Muscle of leg (tissue), 11 donors: ENCODE data around the gene GPR25. TPM values are rescaled to one million over a fixed set of nuclear protein-coding genes. Genes with fewer than 3 reads are reported as not detected.

Experiments used
- DNase-seq: peaks from one replicate; pipeline ENCODE4 v3.0.0; 2013
- H3K27ac ChIP-seq: one replicate; pipeline ENCODE4 v1.5.1; 2013; ENCODE audit warnings: mild to moderate bottlenecking, low read length, control low read depth
- H3K27me3 ChIP-seq: one replicate; pipeline ENCODE4 v1.6.1; 2013; ENCODE audit warnings: low read length; ENCODE audit not compliant: control insufficient read depth, insufficient read depth
- H3K36me3 ChIP-seq: one replicate; pipeline ENCODE4 v1.6.1; 2013; ENCODE audit warnings: low read length; ENCODE audit not compliant: control insufficient read depth, insufficient read depth
- H3K4me1 ChIP-seq: one replicate; pipeline ENCODE4 v1.6.1; 2013; ENCODE audit warnings: low read length; ENCODE audit not compliant: control insufficient read depth, insufficient read depth
- H3K4me3 ChIP-seq: one replicate; pipeline ENCODE4 v1.5.1; 2013; ENCODE audit warnings: low read length, control low read depth
- H3K9me3 ChIP-seq: replicated peaks from 2 replicates; pipeline ENCODE4 v1.6.1; 2013; ENCODE audit warnings: low read depth, low read length; ENCODE audit not compliant: control insufficient read depth
- WGBS: methylation state at CpG from one replicate; pipeline ENCODE4 v1.1.5; 2013; ENCODE audit warnings: missing lambda C conversion rate; ENCODE audit not compliant: insufficient coverage; 5-methylcytosine and 5-hydroxymethylcytosine counted together
- polyA plus RNA-seq, 8 donors: library from polyadenylated mRNA; unstranded; fragments of 120-200 nt; gene quantifications; one replicate each; pipeline versions ENCODE4 v1.2.1 to v1.2.3, GENCODE V29; 2013; ENCODE audit warnings: inconsistent platforms in 1 of 8, low replicate concordance in 1 of 8; ENCODE audit not compliant: insufficient read length in 8 of 8, insufficient read depth in 1 of 8
- total RNA-seq: library from RNA; stranded (reverse); fragments of 120-200 nt; gene quantifications from one replicate; pipeline ENCODE4 v1.2.4, GENCODE V29; 2013

GPR25 gene
- total and polyA plus RNA-seq, 9 donors, result not detected

GRCh38 chr1:200923601-200924000 lies 50.8 kb downstream of the GPR25 start:
- Histone ChIP-seq H3K4me3 (no peak overlapping the region), H3K36me3 (no peaks in the 10 kb centered on the region), H3K4me1 (no peaks in the 10 kb centered on the region), H3K27me3 (no peaks in the 10 kb centered on the region), H3K27ac (no peak overlapping the region), H3K9me3 (no peaks in the 10 kb centered on the region)
- no peak for DNase-seq
- no CpG with 5 or more reads among the region's 1 CpG for WGBS

Other genes starting within 250 kb of the GPR25 start
- 19.5 TPM for gene DDX59, start 203.1 kb upstream of the GPR25 start, total RNA-seq
- 10 to 100 TPM; 13.7 to 19.9 (median 16.7) TPM for gene DDX59, start 203.1 kb upstream of the GPR25 start, polyA plus RNA-seq
- gene CAMSAP2, start 134.1 kb upstream of the GPR25 start, total RNA-seq, result 36.0 TPM
- 10 to 100 TPM; 14.0 to 27.4 (median 18.8) TPM for gene CAMSAP2, start 134.1 kb upstream of the GPR25 start, polyA plus RNA-seq
- 1.2 TPM for gene INAVA, start 21.9 kb downstream of the GPR25 start, total RNA-seq
- gene INAVA, start 21.9 kb downstream of the GPR25 start, polyA plus RNA-seq, result 1 to 10 TPM; 1.6 to 5.3 (median 2.8) TPM
- 0.58 TPM for gene KIF21B, start 150.7 kb downstream of the GPR25 start, total RNA-seq
- 1 to 10 TPM in 4 of 8 donors, under 1 TPM in 4; 0.68 to 1.2 (median 1.0) TPM for gene KIF21B, start 150.7 kb downstream of the GPR25 start, polyA plus RNA-seq
- 26.1 TPM for gene CACNA1S, start 239.4 kb downstream of the GPR25 start, total RNA-seq
- 10 to 100 TPM; 31.7 to 55.2 (median 42.3) TPM for gene CACNA1S, start 239.4 kb downstream of the GPR25 start, polyA plus RNA-seq